GM10248 (cell line): ENCODE data around the gene PIGB.
"Not testable (repeated sequence)": the region's sequence is repeated elsewhere in the genome, so short reads cannot be mapped to it uniquely, and the experiment has no call there.

Experiments
- CTCF ChIA-PET: fragments of 300-600 bp; sonication (Branson Sonifier 250); formaldehyde crosslinking; extraction: SDS; loops from one replicate; lab custom pipeline; 2021; ENCODE audit warnings: antibody characterized with exemption; lab: Yijun Ruan, JAX
- POLR2A ChIA-PET: fragments of 350-650 bp; sonication (Branson Sonifier 250); formaldehyde crosslinking; extraction: SDS; loops from one replicate; lab custom pipeline; 2020; ENCODE audit warnings: antibody characterized with exemption; lab: Yijun Ruan, JAX
- DNase-seq: peaks from one replicate; pipeline ENCODE4 v3.0.0; 2012; ENCODE audit errors: extremely low spot score
- CTCF ChIP-seq: IDR thresholded peaks from 2 replicates; pipeline ENCODE4 v1.5.1; 2012; ENCODE audit warnings: mild to moderate bottlenecking, low read depth; ENCODE audit errors: extremely low read depth, missing control alignments, control extremely low read depth

Gene PIGB

DNA sequence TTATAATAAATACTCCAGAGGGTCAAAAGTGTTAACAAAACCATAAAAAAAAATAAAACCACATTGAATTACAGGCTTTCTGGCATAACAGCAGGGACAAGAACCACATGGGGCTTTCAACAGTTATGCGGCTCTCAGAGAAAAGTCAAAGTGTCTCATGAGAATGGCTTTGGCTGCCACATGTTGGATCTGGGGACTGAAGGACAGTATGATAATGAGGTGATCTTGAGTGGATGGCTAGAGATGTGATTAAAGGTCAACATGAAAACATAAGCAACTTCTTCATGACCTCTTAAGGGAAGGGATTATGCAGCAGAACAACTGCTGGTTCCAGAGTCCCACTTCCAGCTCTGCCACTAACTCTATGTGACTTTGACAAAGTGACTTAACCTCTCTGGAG, 34.6 kb upstream of the PIGB start:
- TF ChIP-seq CTCF, result no peak
- POLR2A ChIA-PET, result no interaction called here
- no peak for DNase-seq
- CTCF ChIA-PET, result interaction anchor here (1.2 to 1.4 kb wide), 2 partner anchors 60 to 65 kb away, joined by 3 read pairs; no protein-coding TSS in a partner anchor

DNA sequence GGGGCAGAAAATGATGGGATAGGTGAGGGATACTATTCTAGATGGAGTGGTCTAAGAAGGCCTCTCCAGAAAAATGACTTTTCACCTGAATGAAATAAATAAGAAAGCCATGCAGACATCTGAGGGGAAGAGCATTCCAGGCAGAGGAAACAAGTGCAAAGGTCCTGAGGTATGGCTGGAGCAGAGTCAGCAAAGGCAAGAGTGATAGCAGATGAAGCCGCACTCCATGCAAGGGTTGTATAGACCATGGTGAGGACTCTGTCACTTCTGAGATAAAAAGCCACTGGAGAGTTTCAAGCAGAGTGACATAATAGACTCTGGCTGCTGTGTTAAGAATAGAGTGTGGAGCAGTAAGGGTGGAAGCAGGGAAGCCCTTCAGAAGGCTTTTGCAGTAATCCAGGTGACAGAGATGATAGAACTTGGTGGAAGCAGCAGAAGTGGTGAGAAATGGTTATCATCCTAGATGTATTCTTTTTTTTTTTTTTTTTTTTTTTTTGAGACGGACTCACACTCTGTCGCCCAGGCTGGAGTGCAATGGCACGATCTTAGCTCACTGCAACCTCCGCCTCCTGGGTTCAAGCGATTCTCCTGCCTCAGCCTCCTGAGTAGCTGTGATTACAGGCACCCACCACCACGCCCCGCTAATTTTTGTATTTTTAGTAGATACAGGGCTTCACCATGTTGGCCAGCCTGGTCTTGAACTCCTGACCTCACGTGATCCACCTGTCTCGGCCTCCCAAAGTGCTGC, 32.4 kb upstream of the PIGB start:
- CTCF ChIA-PET, result interaction anchor here (0.8 to 1.7 kb wide), 3 partner anchors 16 to 68 kb away, joined by 3 read pairs; no protein-coding TSS in a partner anchor
- DNase-seq, POLR2A ChIA-PET: not testable (repeated sequence)

DNA sequence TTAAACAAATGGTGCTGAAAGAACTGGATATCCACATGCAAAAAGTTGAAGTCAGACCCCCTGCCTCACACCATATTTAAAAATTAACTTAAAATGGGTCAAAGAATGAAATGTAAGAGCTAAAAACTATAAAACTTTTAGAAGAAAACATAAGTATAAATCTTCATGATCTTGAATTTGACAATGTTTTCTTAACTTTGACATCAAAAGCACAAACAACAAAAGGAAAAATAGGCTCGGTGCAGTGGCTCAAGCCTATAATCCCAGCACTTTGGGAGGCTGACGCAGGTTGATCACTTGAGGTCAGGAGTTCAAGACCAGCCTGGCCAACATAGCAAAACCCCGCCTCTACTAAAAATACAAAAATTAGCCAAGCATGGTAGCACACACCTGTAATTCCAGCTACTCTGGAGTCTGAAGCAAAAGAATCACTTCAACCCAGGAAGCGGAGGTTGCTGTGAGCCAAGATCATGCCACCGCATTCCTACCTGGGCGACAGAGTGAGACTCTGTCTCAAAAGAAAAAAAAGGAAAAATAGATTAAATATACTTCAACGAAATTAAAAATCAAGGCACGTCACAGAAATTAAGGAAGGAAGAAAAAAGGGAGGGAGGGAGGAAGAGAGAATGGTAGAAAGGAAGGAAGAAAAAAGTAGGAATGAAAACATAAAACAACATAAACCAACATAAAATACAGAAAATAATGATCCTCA, 30.9 kb upstream of the PIGB start:
- no peak for DNase-seq
- ChIA-PET CTCF (interaction anchor here (1.7 kb wide), 1 partner anchor 68 kb away, joined by 3 read pairs; no protein-coding TSS in a partner anchor), POLR2A (no interaction called here)
- no peak for TF ChIP-seq CTCF

- POLR2A ChIA-PET, result no interaction called here
- CTCF ChIA-PET, result interaction anchor here (0.6 kb wide), 1 partner anchor 1199 kb away, joined by 4 read pairs; no protein-coding TSS in a partner anchor
- TF ChIP-seq CTCF, result no peak
- peak; percentile 25 for DNase-seq
These were observed 29.8 kb upstream of the PIGB start for GRCh38 chr15:55289011-55289745.

DNA sequence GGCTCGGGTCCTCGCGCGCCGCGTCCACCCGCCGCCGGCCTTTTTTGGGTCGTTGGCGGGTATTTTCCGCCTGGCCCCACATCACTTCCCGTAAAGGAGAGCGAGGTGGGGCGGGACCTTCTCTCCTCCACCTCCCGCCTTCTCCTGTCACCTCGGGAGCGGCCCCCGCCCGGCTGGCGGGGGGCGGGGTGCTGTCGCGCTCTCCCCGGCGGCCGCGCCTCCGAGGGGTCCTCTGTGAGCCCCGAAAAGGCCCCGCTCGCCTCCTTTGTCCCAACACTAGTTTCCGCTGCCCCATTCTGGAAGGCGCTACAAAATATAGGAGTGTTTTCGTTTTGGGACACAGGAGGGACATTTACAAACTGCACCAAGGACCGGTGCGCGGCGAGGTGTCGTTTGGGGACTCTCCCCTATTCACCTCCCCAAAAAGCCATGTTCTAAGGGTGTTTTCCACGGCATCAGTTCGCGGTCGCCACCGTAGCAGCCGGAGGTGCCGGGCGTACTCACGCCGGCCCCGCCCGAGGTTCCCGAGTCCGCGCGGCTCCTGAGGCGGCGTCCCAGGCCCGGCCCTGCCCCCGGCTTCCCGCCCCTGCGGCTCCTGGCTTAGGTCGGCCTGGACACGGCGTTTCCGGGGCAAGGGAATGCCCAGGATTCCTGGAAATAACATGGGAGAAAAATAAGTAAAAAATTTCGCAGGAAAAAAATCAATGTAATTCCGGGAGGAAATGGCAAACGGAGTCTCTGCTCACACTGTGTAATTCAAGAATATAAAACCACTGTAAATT, 29.1 kb upstream of the PIGB start, which contains the start of gene RAB27A:
RAB27A (minus strand) TSS at position 68 of the 782 bp plus-strand sequence. CDS start 54,879 bp downstream, outside the sequence.
- ChIA-PET POLR2A (interaction anchor here (1.2 kb wide), 1 partner anchor 73 kb away, joined by 4 read pairs; no protein-coding TSS in a partner anchor), CTCF (interaction anchor here (0.9 to 1.9 kb wide), 15 partner anchors 8 to 145 kb away, joined by 3 to 33 read pairs (median 5); partner anchors contain the start of genes CCPG1, PIERCE2 and RSL24D1)
- no peak for TF ChIP-seq CTCF
- DNase-seq, result peak; percentile 86

- CTCF ChIA-PET, result interaction anchor here (0.7 to 2.2 kb wide), 32 partner anchors 9 to 145 kb away, joined by 3 to 33 read pairs (median 3); partner anchors contain the start of genes CCPG1, PIERCE2, PIGB and PIGBOS1
- peak; percentile 91 for TF ChIP-seq CTCF
- POLR2A ChIA-PET, result interaction anchor here (1.2 kb wide), 1 partner anchor 73 kb away, joined by 4 read pairs; no protein-coding TSS in a partner anchor
These were observed 28.4 kb upstream of the PIGB start for GRCh38 chr15:55290528-55291057.

More at GRCh38 chr15:55290528-55291057, 28.4 kb upstream of the PIGB start:
- DNase-seq, result peak; percentile 84
